Endothelial cell of umbilical vein (primary cell): ENCODE results near the gene PNPLA5. TPM values are rescaled to one million over a fixed set of nuclear protein-coding genes. Genes with fewer than 3 reads are reported as not detected.

Experiments
- BruUV-seq: library from RNA; stranded (reverse); fragments of 400-500 nt; replicated peaks from 2 replicates; lab custom pipeline; 2021; lab: Mats Ljungman, UMichigan
- CTCF ChIA-PET: fragments of 300-600, 350-600 bp; sonication (Branson Sonifier 250); formaldehyde crosslinking; loops from one replicate; lab custom pipeline; 2021; ENCODE audit warnings: antibody characterized with exemption, inconsistent platforms; lab: Charles Lee
- POLR2A ChIA-PET: fragments of 300-600, 350-600 bp; sonication (Branson Sonifier 250); formaldehyde crosslinking; loops from one replicate; lab custom pipeline; 2021; ENCODE audit warnings: antibody characterized with exemption, inconsistent platforms; lab: Charles Lee
- DNase-seq: peaks from one replicate; pipeline ENCODE4 v3.0.0-alpha.2; 2011; ENCODE audit warnings: low read depth, low spot score
- FAIRE-seq: peaks from 2 replicates; lab custom pipeline; 2011; peaks lifted over from hg19 to GRCh38; lab: Jason Lieb, UNC
- H2AFZ ChIP-seq: 2 replicates; pipeline ENCODE4 v1.6.0; 2012; ENCODE audit warnings: low read depth, low read length, control low read depth, inconsistent platforms
- H3K27ac ChIP-seq: 2 replicates; pipeline ENCODE4 v1.5.1; 2011; ENCODE audit warnings: low read depth, mild to moderate bottlenecking, control low read depth, low read length, moderate library complexity; ENCODE audit not compliant: insufficient read depth
- H3K27me3 ChIP-seq, 2 experiments: 2 replicates each; pipeline versions ENCODE4 v1.6.0 to v1.6.1; 2011; ENCODE audit warnings: low read length in 2 of 2, mixed read lengths in 1 of 2; ENCODE audit not compliant: control insufficient read depth in 2 of 2, insufficient read depth in 2 of 2
- H3K36me3 ChIP-seq, 2 experiments: 2 replicates in 1 of 2; 3 replicates in 1 of 2; pipeline ENCODE4 v1.5.1; 2011; ENCODE audit warnings: low read length in 2 of 2, mild to moderate bottlenecking in 1 of 2, moderate library complexity in 1 of 2; ENCODE audit not compliant: control insufficient read depth in 2 of 2, insufficient read depth in 2 of 2; ENCODE audit errors: extremely low read depth in 1 of 2
- H3K4me1 ChIP-seq: 3 replicates; pipeline ENCODE4 v1.5.1; 2011; ENCODE audit warnings: mild to moderate bottlenecking, low read length; ENCODE audit not compliant: control insufficient read depth, insufficient read depth; ENCODE audit errors: extremely low read depth
- H3K4me2 ChIP-seq: 2 replicates; pipeline ENCODE4 v1.6.1; 2011; ENCODE audit warnings: low read length, control low read depth, mixed read lengths; ENCODE audit not compliant: insufficient read depth
- H3K4me3 ChIP-seq, 3 experiments: fragments of 200-600 bp in 1 of 3; sonication (generic), shearing (Covaris generic) in 1 of 3; replicated peaks in 1 of 3; 2 replicates each; pipeline ENCODE4 v1.5.1; 2011 to 2016; ENCODE audit warnings: control low read depth in 3 of 3, low read length in 3 of 3, mild to moderate bottlenecking in 2 of 3, inconsistent platforms in 1 of 3, low read depth in 1 of 3, moderate library complexity in 1 of 3; ENCODE audit not compliant: insufficient read depth in 1 of 3
- H3K79me2 ChIP-seq: 2 replicates; pipeline ENCODE4 v1.6.0; 2012; ENCODE audit warnings: low read length, inconsistent platforms; ENCODE audit not compliant: control insufficient read depth, insufficient read depth
- H3K9ac ChIP-seq: replicated peaks from 2 replicates; pipeline ENCODE3; 2011; ENCODE audit warnings: low read length, control low read depth; ENCODE audit not compliant: insufficient read depth; ENCODE audit errors: extremely low read depth
- H3K9me1 ChIP-seq: replicated peaks from 3 replicates; pipeline ENCODE4 v1.6.0; 2011; ENCODE audit warnings: mild to moderate bottlenecking, low read length; ENCODE audit not compliant: control insufficient read depth, insufficient read depth; ENCODE audit errors: extremely low read depth
- H3K9me3 ChIP-seq: replicated peaks from 2 replicates; pipeline ENCODE4 v1.5.1; 2012; ENCODE audit warnings: low read length, inconsistent platforms; ENCODE audit not compliant: control insufficient read depth, insufficient read depth
- H4K20me1 ChIP-seq: replicated peaks from 2 replicates; pipeline ENCODE3; 2011; ENCODE audit warnings: mild to moderate bottlenecking, low read length; ENCODE audit not compliant: control insufficient read depth, insufficient read depth; ENCODE audit errors: extremely low read depth
- CTCF ChIP-seq, 2 donors: IDR thresholded peaks; 1 replicate in 1 of 2; 2 replicates in 1 of 2; pipeline ENCODE4 v1.5.1; 2011; ENCODE audit warnings: low read length in 2 of 2, mild to moderate bottlenecking in 2 of 2, moderate library complexity in 2 of 2, control low read depth in 1 of 2, inconsistent platforms in 1 of 2, low read depth in 1 of 2; ENCODE audit not compliant: insufficient read depth in 1 of 2; ENCODE audit errors: extremely low read depth in 1 of 2
- EZH2 ChIP-seq: IDR thresholded peaks from 2 replicates; pipeline ENCODE4 v1.6.1; 2012; ENCODE audit warnings: borderline replicate concordance, low read depth, mild to moderate bottlenecking, moderate library complexity, low read length, inconsistent platforms; ENCODE audit not compliant: severe bottlenecking
- FOS ChIP-seq: IDR thresholded peaks from 2 replicates; pipeline ENCODE4 v1.6.1; 2011; ENCODE audit warnings: mild to moderate bottlenecking, low read length, moderate library complexity, borderline replicate concordance; ENCODE audit not compliant: insufficient read depth
- GATA2 ChIP-seq: IDR thresholded peaks from 2 replicates; pipeline ENCODE4 v1.7.0; 2011; ENCODE audit warnings: low read depth, mild to moderate bottlenecking, moderate library complexity, mixed read lengths, low read length; ENCODE audit not compliant: insufficient read length, insufficient read depth
- JUN ChIP-seq: IDR thresholded peaks from 2 replicates; pipeline ENCODE4 v1.6.1; 2011; ENCODE audit warnings: borderline replicate concordance, low read depth; ENCODE audit not compliant: insufficient read length, insufficient read depth
- MAX ChIP-seq: IDR thresholded peaks from 2 replicates; pipeline ENCODE4 v1.6.1; 2011; ENCODE audit not compliant: insufficient read depth, insufficient read length
- MYC ChIP-seq: IDR thresholded peaks from one replicate; pipeline ENCODE4 v1.6.1; 2011; ENCODE audit warnings: mild to moderate bottlenecking, low read depth, low read length
- POLR2A ChIP-seq: IDR thresholded peaks from 2 replicates; pipeline ENCODE4 v1.6.1; 2012; ENCODE audit warnings: low read depth, mild to moderate bottlenecking, control low read depth, low read length
- POLR2AphosphoS5 ChIP-seq: IDR thresholded peaks from 2 replicates; pipeline ENCODE4 v1.6.1; 2012; ENCODE audit warnings: low read depth, mild to moderate bottlenecking, control low read depth, low read length, moderate library complexity; ENCODE audit not compliant: insufficient read depth
- dilution Hi-C: fragments of 300-500 bp; cut with MboI; formaldehyde crosslinking; loops from one replicate; pipeline ENCODE4 v1.15.0; 2019; ENCODE audit warnings: low sequenced_read_pairs; ENCODE audit not compliant: extremely low pct_ligation_motif_present
- intact Hi-C: fragments of 100-400 bp; cut with micrococcal nuclease; formaldehyde crosslinking; loops from one replicate; pipeline ENCODE4 v1.10.0; 2022
- polyA plus RNA-seq, 4 experiments: library from polyadenylated mRNA; depleted of rRNA in 3 of 4; stranded (reverse) in 3 of 4; unstranded in 1 of 4; fragments of >200 nt; gene quantifications; 2 replicates each; pipeline versions ENCODE4 v1.2.1 to v1.2.3, GENCODE V29; 2011 to 2012; ENCODE audit warnings: missing spikeins in 1 of 4
- total RNA-seq: library from RNA; stranded (reverse); gene quantifications from 2 replicates; pipeline ENCODE4 v1.2.3, GENCODE V29; 2021

The PNPLA5 gene
- total and polyA plus RNA-seq, 2 donors (not counting 3 experiments of a cell fraction or from before 2014, with no cell fraction given): not detected

GRCh38 chr22:43833286-43834240 lies 58.2 kb downstream of the PNPLA5 start:
- H2AFZ ChIP-seq: no peak overlapping the region
- ChIA-PET POLR2A (no interaction called here), CTCF (no interaction called here)
- TF ChIP-seq CTCF (IDR thresholded peaks at IDR 0.05; ENCODE audit: extremely low read depth in 1 of 2, insufficient read depth in 1 of 2, low read depth in 1 of 2, low read length in 2 of 2) (no peak), JUN (no peak), MAX (no peak), MYC (no peak), GATA2 (no peak), FOS (no peak), POLR2AphosphoS5 (no peak), POLR2A (no peak), EZH2 (no peak)
- H3K9ac ChIP-seq: no peak overlapping the region
- no peak overlapping the region for H3K27ac ChIP-seq
- intact Hi-C loops: no loop called here
- H3K36me3 ChIP-seq: no peaks in the 10 kb centered on the region
- H4K20me1 ChIP-seq: no peaks in the 10 kb centered on the region
- no peaks in the 10 kb centered on the region for H3K27me3 ChIP-seq
- H3K9me3 ChIP-seq: no peaks in the 10 kb centered on the region
- H3K79me2 ChIP-seq: no peaks in the 10 kb centered on the region
- dilution Hi-C loops: no loop called here
- BruUV-seq: no TSS peak
- no peak overlapping the region for H3K4me2 ChIP-seq
- H3K4me3 ChIP-seq: no peak overlapping the region
- DNase-seq (no peak), FAIRE-seq (no peak)
- no peaks in the 10 kb centered on the region for H3K4me1 ChIP-seq
- H3K9me1 ChIP-seq: no peaks in the 10 kb centered on the region
